Loucy (cell line): ENCODE data around the gene PDE4A.

Experiments used
- EZH2phosphoT487 ChIP-seq: fragments of 200-600 bp; IDR thresholded peaks from 2 replicates; pipeline ENCODE4 v1.6.1; 2018; ENCODE audit warnings: antibody characterized with exemption, mild to moderate bottlenecking, moderate library complexity, borderline replicate concordance
- TF ChIP-seq, protein P1 (sequence below): fragments of 200-600 bp; sonication (generic); conservative IDR thresholded peaks from 2 replicates; pipeline ENCODE4 v1.5.1; 2014; ENCODE audit warnings: mild to moderate bottlenecking, antibody characterized with exemption, low read length

DNA sequence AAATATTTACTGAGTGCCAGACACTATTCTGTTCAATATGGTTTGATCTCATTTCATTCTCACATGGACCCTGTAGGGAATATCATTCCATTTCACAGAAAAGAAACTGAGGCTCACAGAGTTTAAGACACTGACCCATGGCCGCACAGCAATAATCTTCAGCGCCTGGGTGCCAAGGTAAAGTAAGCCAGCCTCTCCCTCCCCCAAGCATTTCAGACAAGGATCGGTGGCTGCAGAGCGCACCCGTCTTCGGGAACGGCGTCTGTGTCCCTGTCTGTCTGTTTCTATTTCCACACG lies 4.3 kb upstream of the PDE4A start:
- TF ChIP-seq, protein P1, sequence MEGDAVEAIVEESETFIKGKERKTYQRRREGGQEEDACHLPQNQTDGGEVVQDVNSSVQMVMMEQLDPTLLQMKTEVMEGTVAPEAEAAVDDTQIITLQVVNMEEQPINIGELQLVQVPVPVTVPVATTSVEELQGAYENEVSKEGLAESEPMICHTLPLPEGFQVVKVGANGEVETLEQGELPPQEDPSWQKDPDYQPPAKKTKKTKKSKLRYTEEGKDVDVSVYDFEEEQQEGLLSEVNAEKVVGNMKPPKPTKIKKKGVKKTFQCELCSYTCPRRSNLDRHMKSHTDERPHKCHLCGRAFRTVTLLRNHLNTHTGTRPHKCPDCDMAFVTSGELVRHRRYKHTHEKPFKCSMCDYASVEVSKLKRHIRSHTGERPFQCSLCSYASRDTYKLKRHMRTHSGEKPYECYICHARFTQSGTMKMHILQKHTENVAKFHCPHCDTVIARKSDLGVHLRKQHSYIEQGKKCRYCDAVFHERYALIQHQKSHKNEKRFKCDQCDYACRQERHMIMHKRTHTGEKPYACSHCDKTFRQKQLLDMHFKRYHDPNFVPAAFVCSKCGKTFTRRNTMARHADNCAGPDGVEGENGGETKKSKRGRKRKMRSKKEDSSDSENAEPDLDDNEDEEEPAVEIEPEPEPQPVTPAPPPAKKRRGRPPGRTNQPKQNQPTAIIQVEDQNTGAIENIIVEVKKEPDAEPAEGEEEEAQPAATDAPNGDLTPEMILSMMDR, result no peak
- no peak for TF ChIP-seq EZH2phosphoT487
